Sigmoid colon (tissue), 4 donors: ENCODE data around the gene BRME1.

ENCODE experiments used
- POLR2A ChIP-seq, 2 donors: fragments of 450-650 bp; IDR thresholded peaks; one replicate each; pipeline ENCODE4 v1.6.1; 2016; ENCODE audit warnings: antibody characterized with exemption in 2 of 2, mild to moderate bottlenecking in 2 of 2, moderate library complexity in 2 of 2
- POLR2AphosphoS5 ChIP-seq, 4 donors: sonication (generic); formaldehyde crosslinking; IDR thresholded peaks; one replicate each; pipeline ENCODE4 v1.6.1; 2017; ENCODE audit warnings: antibody characterized with exemption in 4 of 4
- TF ChIP-seq, protein P1 (sequence below), 4 experiments: fragments of 450-650 bp in 3 of 4; fragments of 200-600 bp in 1 of 4; IDR thresholded peaks; one replicate each; pipeline ENCODE4 v1.5.1; 2016 to 2019; ENCODE audit warnings: antibody characterized with exemption in 4 of 4, mild to moderate bottlenecking in 3 of 4, moderate library complexity in 2 of 4

DNA sequence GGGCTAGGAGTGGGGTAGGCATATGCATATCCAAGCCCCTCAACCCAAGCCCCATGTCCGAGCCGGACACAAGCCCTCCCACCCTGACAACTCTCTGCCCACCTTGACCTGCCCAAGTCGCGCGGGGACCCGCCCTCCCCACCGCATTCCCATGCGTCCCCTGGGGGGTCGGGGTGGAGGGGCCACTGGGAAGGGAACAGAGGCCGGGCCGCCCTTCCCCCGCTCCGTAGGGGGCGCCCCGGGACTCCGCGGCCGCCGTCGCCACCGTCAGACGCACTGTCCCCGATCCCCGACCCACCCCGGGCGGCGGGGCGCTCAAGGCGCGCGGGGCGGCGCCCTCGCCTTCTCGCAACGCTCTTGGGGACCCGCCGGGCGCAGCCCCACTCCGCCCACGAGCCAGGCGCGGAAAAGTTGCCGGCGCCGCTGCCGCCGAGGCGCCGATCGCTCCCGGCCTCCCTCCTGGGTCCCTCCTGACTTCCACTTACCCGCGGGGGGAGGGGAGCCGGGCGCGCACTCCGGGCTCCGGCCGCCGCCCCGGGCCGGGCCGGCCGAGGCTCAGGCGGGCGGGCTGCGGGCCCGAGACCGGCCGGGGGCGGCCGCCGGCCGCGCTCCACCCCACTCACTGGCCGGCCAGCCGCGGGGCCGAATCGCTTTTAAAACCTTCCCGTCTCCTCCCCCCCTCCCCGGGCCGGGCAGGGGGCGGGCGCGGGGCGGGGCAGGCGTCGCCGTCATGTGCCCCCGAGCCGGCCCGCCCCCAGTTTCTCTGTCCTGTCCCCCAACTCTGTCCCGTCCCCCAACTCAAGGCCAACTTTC lies 63.4 kb downstream of the BRME1 start:
- peak in 1 of 2 donors; percentile 31 for TF ChIP-seq POLR2A (IDR thresholded peaks at IDR 0.05)
- TF ChIP-seq, protein P1, sequence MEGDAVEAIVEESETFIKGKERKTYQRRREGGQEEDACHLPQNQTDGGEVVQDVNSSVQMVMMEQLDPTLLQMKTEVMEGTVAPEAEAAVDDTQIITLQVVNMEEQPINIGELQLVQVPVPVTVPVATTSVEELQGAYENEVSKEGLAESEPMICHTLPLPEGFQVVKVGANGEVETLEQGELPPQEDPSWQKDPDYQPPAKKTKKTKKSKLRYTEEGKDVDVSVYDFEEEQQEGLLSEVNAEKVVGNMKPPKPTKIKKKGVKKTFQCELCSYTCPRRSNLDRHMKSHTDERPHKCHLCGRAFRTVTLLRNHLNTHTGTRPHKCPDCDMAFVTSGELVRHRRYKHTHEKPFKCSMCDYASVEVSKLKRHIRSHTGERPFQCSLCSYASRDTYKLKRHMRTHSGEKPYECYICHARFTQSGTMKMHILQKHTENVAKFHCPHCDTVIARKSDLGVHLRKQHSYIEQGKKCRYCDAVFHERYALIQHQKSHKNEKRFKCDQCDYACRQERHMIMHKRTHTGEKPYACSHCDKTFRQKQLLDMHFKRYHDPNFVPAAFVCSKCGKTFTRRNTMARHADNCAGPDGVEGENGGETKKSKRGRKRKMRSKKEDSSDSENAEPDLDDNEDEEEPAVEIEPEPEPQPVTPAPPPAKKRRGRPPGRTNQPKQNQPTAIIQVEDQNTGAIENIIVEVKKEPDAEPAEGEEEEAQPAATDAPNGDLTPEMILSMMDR (IDR thresholded peaks at IDR 0.05) = no peak
- peak; percentile 80 to 96 (median 94) for TF ChIP-seq POLR2AphosphoS5 (IDR thresholded peaks at IDR 0.05)
